Gastrocnemius medialis (tissue), 4 donors: Measurements from ENCODE around the gene SPG7. TPM values are rescaled to one million over a fixed set of nuclear protein-coding genes. Genes with fewer than 3 reads are reported as not detected.

Experiments
- ATAC-seq, 2 donors: fragments of 150-250 bp; one replicate each; pipeline ENCODE4 v1.9.1; 2016
- DNase-seq, 2 donors: peaks; one replicate each; pipeline ENCODE4 v3.0.0-alpha.2; 2019
- H3K27ac ChIP-seq, 4 donors: fragments of 200-600 bp; sonication (generic); 1 replicate in 1 of 4; 2 replicates in 3 of 4; pipeline ENCODE4 v1.5.1; 2016 to 2018; ENCODE audit warnings: mild to moderate bottlenecking in 2 of 4, moderate library complexity in 1 of 4
- H3K27me3 ChIP-seq, 3 donors: fragments of 200-600 bp; sonication (generic) in 2 of 3; 1 replicate in 1 of 3; 2 replicates in 2 of 3; pipeline versions ENCODE4 v1.5.1 to v1.6.0; 2016 to 2019; ENCODE audit warnings: mild to moderate bottlenecking in 1 of 3, moderate library complexity in 1 of 3
- H3K36me3 ChIP-seq, 2 donors: fragments of 200-600 bp; sonication (generic) in 1 of 2; one replicate each; pipeline ENCODE4 v1.5.1; 2017 to 2018
- H3K4me1 ChIP-seq, 2 donors: fragments of 200-600 bp; sonication (generic) in 1 of 2; one replicate each; pipeline ENCODE4 v1.5.1; 2016 to 2017; ENCODE audit warnings: mild to moderate bottlenecking in 2 of 2
- H3K4me3 ChIP-seq, 4 donors: fragments of 200-600 bp; sonication (generic) in 3 of 4; 1 replicate in 1 of 4; 2 replicates in 3 of 4; pipeline ENCODE4 v1.5.1; 2016 to 2019; ENCODE audit warnings: mild to moderate bottlenecking in 2 of 4
- H3K9me3 ChIP-seq, 3 donors: fragments of 200-600 bp; sonication (generic) in 2 of 3; 1 replicate in 1 of 3; 2 replicates in 2 of 3; pipeline ENCODE4 v1.5.1; 2016 to 2019
- POLR2A ChIP-seq, 2 donors: fragments of 450-650 bp; IDR thresholded peaks; one replicate each; pipeline ENCODE4 v1.6.1; 2017; ENCODE audit warnings: antibody characterized with exemption in 2 of 2, mild to moderate bottlenecking in 2 of 2, moderate library complexity in 2 of 2
- in situ Hi-C, 4 donors: fragments of 200-750 bp; cut with MboI; loops; one replicate each; pipeline versions ENCODE4 v1.15.0 to v1.8.0; 2017; ENCODE audit warnings: low sequenced_read_pairs in 4 of 4
- intact Hi-C: fragments of 100-400 bp; cut with DNase I; formaldehyde crosslinking; loops from one replicate; pipeline ENCODE4 v1.15.1; 2023; ENCODE audit warnings: low total_unique reads
- total RNA-seq, 4 donors: library from RNA; depleted of rRNA; stranded (reverse); fragments of >200 nt; gene quantifications; one replicate each; pipeline versions ENCODE4 v1.1.0 to v1.2.3, GENCODE V29; 2016
- TF ChIP-seq, protein P1 (sequence below), 5 experiments: fragments of 450-650 bp in 3 of 5; fragments of 200-600 bp in 2 of 5; sonication (generic) in 2 of 5; IDR thresholded peaks in 4 of 5; conservative IDR thresholded peaks in 1 of 5; 1 replicate in 4 of 5; 2 replicates in 1 of 5; pipeline ENCODE4 v1.5.1; 2016 to 2019; ENCODE audit warnings: antibody characterized with exemption in 5 of 5, mild to moderate bottlenecking in 3 of 5, moderate library complexity in 3 of 5

SPG7 gene
- total RNA-seq, 4 donors from 2014 or later = 67.7 to 117 (median 100.0) TPM

DNA sequence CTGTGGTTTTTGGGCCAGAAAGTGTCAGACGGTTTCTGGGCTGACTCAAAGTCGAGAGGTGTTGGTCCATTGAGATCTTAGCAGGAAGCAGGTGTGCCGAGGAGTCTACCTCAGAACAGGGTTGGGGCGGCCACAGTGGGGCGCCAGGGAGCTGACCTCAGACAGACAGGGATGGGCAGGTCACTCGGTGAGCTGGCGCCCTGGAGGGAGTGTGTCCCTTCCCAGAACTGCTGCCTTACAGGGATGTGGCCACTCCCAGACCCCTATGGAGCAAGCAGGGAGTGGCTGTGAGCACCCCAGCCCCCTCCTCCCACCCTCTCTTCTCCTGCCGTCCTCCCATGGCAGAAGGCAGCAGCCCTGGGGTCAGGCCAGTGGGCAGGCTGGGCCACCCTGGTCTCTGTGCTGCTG, 91.3 kb downstream of the SPG7 start:
- DNase-seq (no peak), ATAC-seq (no peak)
- intact Hi-C loops (no loop called here), in situ Hi-C loops (no loop called here)
- no peaks in the 10 kb centered on the region for H3K9me3 ChIP-seq
- TF ChIP-seq, protein P1, sequence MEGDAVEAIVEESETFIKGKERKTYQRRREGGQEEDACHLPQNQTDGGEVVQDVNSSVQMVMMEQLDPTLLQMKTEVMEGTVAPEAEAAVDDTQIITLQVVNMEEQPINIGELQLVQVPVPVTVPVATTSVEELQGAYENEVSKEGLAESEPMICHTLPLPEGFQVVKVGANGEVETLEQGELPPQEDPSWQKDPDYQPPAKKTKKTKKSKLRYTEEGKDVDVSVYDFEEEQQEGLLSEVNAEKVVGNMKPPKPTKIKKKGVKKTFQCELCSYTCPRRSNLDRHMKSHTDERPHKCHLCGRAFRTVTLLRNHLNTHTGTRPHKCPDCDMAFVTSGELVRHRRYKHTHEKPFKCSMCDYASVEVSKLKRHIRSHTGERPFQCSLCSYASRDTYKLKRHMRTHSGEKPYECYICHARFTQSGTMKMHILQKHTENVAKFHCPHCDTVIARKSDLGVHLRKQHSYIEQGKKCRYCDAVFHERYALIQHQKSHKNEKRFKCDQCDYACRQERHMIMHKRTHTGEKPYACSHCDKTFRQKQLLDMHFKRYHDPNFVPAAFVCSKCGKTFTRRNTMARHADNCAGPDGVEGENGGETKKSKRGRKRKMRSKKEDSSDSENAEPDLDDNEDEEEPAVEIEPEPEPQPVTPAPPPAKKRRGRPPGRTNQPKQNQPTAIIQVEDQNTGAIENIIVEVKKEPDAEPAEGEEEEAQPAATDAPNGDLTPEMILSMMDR (IDR thresholded peaks at IDR 0.05 in 4 of 5, conservative IDR thresholded peaks at IDR 0.05 in 1 of 5) = no peak
- TF ChIP-seq POLR2A (IDR thresholded peaks at IDR 0.05) = no peak
- H3K27ac ChIP-seq = no peak overlapping the region
- H3K4me1 ChIP-seq = no peaks in the 10 kb centered on the region
- peaks cover 0 to 11% (median 6%) of the 10 kb centered on the region in 3 donors for H3K27me3 ChIP-seq
- no peaks in the 10 kb centered on the region for H3K36me3 ChIP-seq
- no peak overlapping the region for H3K4me3 ChIP-seq

DNA sequence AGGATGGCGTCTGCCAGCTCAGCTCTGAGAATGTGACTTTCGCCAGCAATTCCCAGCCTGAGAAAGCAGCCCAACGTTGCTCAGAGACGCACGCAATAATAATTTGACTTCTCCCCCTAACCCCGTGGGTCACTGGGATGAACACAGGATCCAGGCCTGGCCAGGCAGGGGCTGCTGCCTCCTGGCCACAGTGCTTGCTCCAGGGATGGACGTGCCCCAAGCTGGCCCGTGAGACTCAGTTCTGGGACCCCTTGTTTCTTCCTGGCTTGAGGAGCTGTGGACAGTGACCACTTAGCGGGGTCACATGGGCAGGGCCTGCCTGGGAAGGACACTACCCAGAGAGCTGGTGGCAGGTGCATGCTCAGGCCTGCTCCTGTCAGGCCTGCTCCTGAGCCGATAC, 91.7 kb downstream of the SPG7 start:
- intact Hi-C loops = no loop called here
- peaks cover 0 to 15% (median 6%) of the 10 kb centered on the region in 3 donors for H3K27me3 ChIP-seq
- in situ Hi-C loops = no loop called here
- ATAC-seq = no peak
- H3K9me3 ChIP-seq = no peaks in the 10 kb centered on the region
- no peak overlapping the region for H3K27ac ChIP-seq
- no peaks in the 10 kb centered on the region for H3K36me3 ChIP-seq
- TF ChIP-seq POLR2A (IDR thresholded peaks at IDR 0.05) = no peak
- TF ChIP-seq, protein P1 (IDR thresholded peaks at IDR 0.05 in 4 of 5, conservative IDR thresholded peaks at IDR 0.05 in 1 of 5) = no peak
- H3K4me3 ChIP-seq = no peak overlapping the region
- H3K4me1 ChIP-seq = no peaks in the 10 kb centered on the region
- no peak for DNase-seq

DNA sequence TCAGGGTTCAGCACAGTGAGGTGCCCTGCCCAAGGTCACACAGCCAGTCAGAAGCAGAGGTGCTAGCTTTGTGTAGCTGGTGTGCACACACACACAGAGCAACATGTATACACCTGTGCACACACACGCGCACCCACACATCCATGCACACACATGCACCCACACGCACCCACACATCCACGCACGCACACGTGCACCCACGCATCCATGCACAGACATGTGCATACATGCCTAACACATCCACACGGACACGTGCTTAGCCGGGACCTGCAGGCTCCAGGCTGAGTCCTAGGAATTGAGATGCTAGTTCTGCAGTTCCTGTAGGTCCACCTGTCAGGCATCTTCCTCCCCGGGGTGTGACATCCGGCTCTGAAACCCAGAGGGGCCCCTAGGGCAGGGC, 92.2 kb downstream of the SPG7 start:
- in situ Hi-C loops (no loop called here), intact Hi-C loops (no loop called here)
- Histone ChIP-seq H3K36me3 (no peaks in the 10 kb centered on the region), H3K27ac (no peak overlapping the region), H3K9me3 (no peaks in the 10 kb centered on the region), H3K27me3 (peaks cover 0 to 20% (median 6%) of the 10 kb centered on the region in 3 donors), H3K4me3 (no peak overlapping the region), H3K4me1 (no peaks in the 10 kb centered on the region)
- no peak for DNase-seq
- no peak for ATAC-seq
- TF ChIP-seq, protein P1 (IDR thresholded peaks at IDR 0.05 in 4 of 5, conservative IDR thresholded peaks at IDR 0.05 in 1 of 5) = no peak
- TF ChIP-seq POLR2A (IDR thresholded peaks at IDR 0.05) = no peak

DNA sequence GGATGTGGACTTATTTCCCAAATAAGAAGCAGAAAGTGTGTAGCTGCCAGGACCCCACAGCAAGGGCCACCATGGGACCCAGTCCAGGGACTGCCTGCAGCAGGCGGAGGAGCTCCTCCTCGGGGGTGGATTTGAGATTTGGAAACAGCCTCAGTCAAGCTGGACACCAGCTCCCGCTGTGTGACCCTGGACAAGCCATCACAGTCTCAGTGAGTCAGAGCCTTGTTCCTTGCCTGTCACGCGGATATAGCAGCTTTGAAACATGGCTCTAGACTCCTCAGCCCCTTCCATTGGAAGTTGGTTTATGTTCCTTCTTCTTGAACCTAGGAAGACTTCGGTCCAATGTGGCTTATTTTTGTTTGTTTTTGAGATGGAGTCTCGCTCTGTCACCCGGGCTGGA, 92.8 kb downstream of the SPG7 start:
- no peaks in the 10 kb centered on the region for H3K9me3 ChIP-seq
- no peak overlapping the region for H3K4me3 ChIP-seq
- H3K27me3 ChIP-seq = peaks cover 0 to 26% (median 6%) of the 10 kb centered on the region in 3 donors
- no peak overlapping the region for H3K27ac ChIP-seq
- ATAC-seq = no peak
- H3K36me3 ChIP-seq = no peaks in the 10 kb centered on the region
- no peak for DNase-seq
- intact Hi-C loops (no loop called here), in situ Hi-C loops (no loop called here)
- H3K4me1 ChIP-seq = no peaks in the 10 kb centered on the region
- TF ChIP-seq POLR2A (IDR thresholded peaks at IDR 0.05) = no peak
- TF ChIP-seq, protein P1 (IDR thresholded peaks at IDR 0.05 in 4 of 5, conservative IDR thresholded peaks at IDR 0.05 in 1 of 5) = no peak

DNA sequence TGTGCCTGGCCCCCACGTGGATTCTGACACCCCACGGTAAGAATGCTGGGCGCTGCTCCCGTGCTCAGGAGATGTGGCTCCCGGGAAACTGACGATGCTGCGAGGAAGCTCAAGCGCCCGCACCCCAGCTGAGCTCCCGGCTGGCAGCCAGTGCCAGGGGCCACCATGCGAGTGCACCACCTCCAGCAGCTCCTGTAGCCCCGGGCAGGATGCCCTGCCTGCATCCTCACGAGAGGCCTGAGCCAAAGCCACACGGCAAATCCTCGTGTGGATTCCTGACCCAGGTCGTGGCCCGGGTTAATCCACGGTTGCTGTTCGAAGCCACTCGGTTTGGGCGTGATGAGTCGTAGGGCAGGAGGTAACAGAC, 93.7 kb downstream of the SPG7 start:
- intact Hi-C loops = no loop called here
- H3K27ac ChIP-seq = no peak overlapping the region
- ATAC-seq (no peak), DNase-seq (no peak)
- no peak overlapping the region for H3K4me3 ChIP-seq
- H3K27me3 ChIP-seq = peaks cover 0 to 27% (median 6%) of the 10 kb centered on the region in 3 donors
- no peak for TF ChIP-seq POLR2A (IDR thresholded peaks at IDR 0.05)
- TF ChIP-seq, protein P1 (IDR thresholded peaks at IDR 0.05 in 4 of 5, conservative IDR thresholded peaks at IDR 0.05 in 1 of 5) = no peak
- H3K4me1 ChIP-seq = no peaks in the 10 kb centered on the region
- in situ Hi-C loops = no loop called here
- H3K36me3 ChIP-seq = no peaks in the 10 kb centered on the region
- no peaks in the 10 kb centered on the region for H3K9me3 ChIP-seq
